Liver (tissue), 9 donors: ENCODE data around the gene SLC38A5. TPM values are rescaled to one million over a fixed set of nuclear protein-coding genes. Genes with fewer than 3 reads are reported as not detected.
A peak's percentile ranks its signal among the peaks of the same experiment; 100 is the strongest.

Experiments
- DNase-seq: peaks from one replicate; pipeline ENCODE4 v3.0.0-alpha.2; 2017; ENCODE audit warnings: low spot score
- H3K27ac ChIP-seq, 2 donors: one replicate each; pipeline ENCODE4 v1.7.0; 2013; ENCODE audit warnings: inconsistent platforms in 2 of 2, low read length in 2 of 2, control low read depth in 1 of 2, low read depth in 1 of 2, mild to moderate bottlenecking in 1 of 2
- H3K27me3 ChIP-seq, 4 donors: one replicate each; pipeline versions ENCODE4 v1.6.1 to v1.7.0; 2013; ENCODE audit warnings: low read length in 3 of 4, inconsistent platforms in 1 of 4, mild to moderate bottlenecking in 1 of 4, moderate library complexity in 1 of 4; ENCODE audit not compliant: control insufficient read depth in 4 of 4, insufficient read depth in 4 of 4
- H3K36me3 ChIP-seq, 4 donors: one replicate each; pipeline versions ENCODE4 v1.6.1 to v1.7.0; 2013; ENCODE audit warnings: low read length in 3 of 4, mild to moderate bottlenecking in 3 of 4, low read depth in 1 of 4, moderate library complexity in 1 of 4; ENCODE audit not compliant: control insufficient read depth in 4 of 4, insufficient read depth in 3 of 4
- H3K4me1 ChIP-seq, 4 donors: one replicate each; pipeline versions ENCODE4 v1.6.1 to v1.7.0; 2013; ENCODE audit warnings: low read length in 3 of 4, mild to moderate bottlenecking in 3 of 4, moderate library complexity in 1 of 4; ENCODE audit not compliant: control insufficient read depth in 4 of 4, insufficient read depth in 4 of 4
- H3K4me3 ChIP-seq, 3 donors: one replicate each; pipeline versions ENCODE4 v1.6.1 to v1.7.0; 2013; ENCODE audit warnings: low read length in 3 of 3, control low read depth in 1 of 3, low read depth in 1 of 3, mild to moderate bottlenecking in 1 of 3
- H3K9ac ChIP-seq, 2 donors: one replicate each; pipeline ENCODE4 v1.7.0; 2013; ENCODE audit warnings: low read length in 2 of 2, mild to moderate bottlenecking in 2 of 2, moderate library complexity in 2 of 2, control low read depth in 1 of 2, low read depth in 1 of 2
- H3K9me3 ChIP-seq, 4 donors: one replicate each; pipeline versions ENCODE4 v1.6.1 to v1.7.0; 2013; ENCODE audit warnings: low read length in 3 of 4; ENCODE audit not compliant: control insufficient read depth in 4 of 4
- EGR1 ChIP-seq, 2 donors: IDR thresholded peaks; 2 replicates each; pipeline ENCODE4 v1.6.1; 2016 to 2018; ENCODE audit warnings: antibody characterized with exemption in 2 of 2, low read depth in 2 of 2
- FOXA1 ChIP-seq: IDR thresholded peaks from 2 replicates; pipeline ENCODE4 v1.6.1; 2016; ENCODE audit warnings: antibody characterized with exemption
- FOXA2 ChIP-seq: IDR thresholded peaks from 2 replicates; pipeline ENCODE4 v1.6.1; 2016; ENCODE audit warnings: antibody characterized with exemption
- GABPA ChIP-seq, 2 donors: IDR thresholded peaks in 1 of 2; conservative IDR thresholded peaks in 1 of 2; 2 replicates each; pipeline ENCODE4 v1.6.1; 2016; ENCODE audit warnings: antibody characterized with exemption in 2 of 2, mild to moderate bottlenecking in 1 of 2, moderate library complexity in 1 of 2
- HNF4A ChIP-seq, 2 donors: conservative IDR thresholded peaks; 2 replicates each; pipeline ENCODE4 v1.6.1; 2016; ENCODE audit warnings: antibody characterized with exemption in 2 of 2, mild to moderate bottlenecking in 2 of 2
- HNF4G ChIP-seq: IDR thresholded peaks from 2 replicates; pipeline ENCODE4 v1.6.1; 2016; ENCODE audit warnings: antibody characterized with exemption
- NR2F2 ChIP-seq: IDR thresholded peaks from 2 replicates; pipeline ENCODE4 v1.6.1; 2016; ENCODE audit warnings: antibody characterized with exemption
- RAD21 ChIP-seq, 2 donors: IDR thresholded peaks; 2 replicates each; pipeline ENCODE4 v1.6.1; 2016; ENCODE audit warnings: antibody characterized with exemption in 2 of 2, mild to moderate bottlenecking in 2 of 2
- SP1 ChIP-seq: IDR thresholded peaks from 2 replicates; pipeline ENCODE4 v1.6.1; 2018; ENCODE audit warnings: antibody characterized with exemption, mild to moderate bottlenecking
- YY1 ChIP-seq: IDR thresholded peaks from 2 replicates; pipeline ENCODE4 v1.6.1; 2016; ENCODE audit warnings: antibody characterized with exemption, mild to moderate bottlenecking
- WGBS: extraction: QIAGEN DNeasy Blood & Tissue Kit; methylation state at CpG from one replicate; pipeline ENCODE4 v1.1.7; 2013; 5-methylcytosine and 5-hydroxymethylcytosine counted together
- polyA plus RNA-seq, 2 donors: library from polyadenylated mRNA; stranded (reverse) in 1 of 2; unstranded in 1 of 2; fragments of 200-250 nt in 1 of 2; fragments of >200 nt in 1 of 2; fragmentation: Nextera tagmentation in 1 of 2; extraction: Ambion mirVana in 1 of 2; gene quantifications; one replicate each; pipeline versions ENCODE4 v1.2.1 to v1.2.3, GENCODE V29; 2013 to 2015
- total RNA-seq, 2 donors: library from RNA; depleted of rRNA; stranded (reverse); fragments of >200 nt; gene quantifications; one replicate each; pipeline ENCODE4 v1.2.3, GENCODE V29; 2014
- TF ChIP-seq, protein P1 (sequence below): IDR thresholded peaks from 2 replicates; pipeline ENCODE4 v1.6.1; 2016; ENCODE audit warnings: antibody characterized with exemption
- TF ChIP-seq, protein P2 (sequence below): fragments of 150-350 bp; IDR thresholded peaks from 2 replicates; pipeline ENCODE4 v1.5.1; 2017; ENCODE audit warnings: improper control_type of control experiment, low read depth, low read length; ENCODE audit not compliant: missing input control
- TF ChIP-seq, protein P3 (sequence below): IDR thresholded peaks from 2 replicates; pipeline ENCODE4 v1.6.1; 2016; ENCODE audit warnings: antibody characterized with exemption
- TF ChIP-seq, protein P4 (sequence below): IDR thresholded peaks from 2 replicates; pipeline ENCODE4 v1.6.1; 2016; ENCODE audit warnings: antibody characterized with exemption
- TF ChIP-seq, protein P5 (sequence below): IDR thresholded peaks from 2 replicates; pipeline ENCODE4 v1.6.1; 2016; ENCODE audit warnings: antibody characterized with exemption, mild to moderate bottlenecking
- donor health status: healthy.
- donor health status: healthy.
- donor health status: healthy.
- donor health status: healthy.
- donor health status: healthy.

SLC38A5 gene
- total and polyA plus RNA-seq, 4 donors: 0.25 to 81.3 (median 0.45) TPM

DNA sequence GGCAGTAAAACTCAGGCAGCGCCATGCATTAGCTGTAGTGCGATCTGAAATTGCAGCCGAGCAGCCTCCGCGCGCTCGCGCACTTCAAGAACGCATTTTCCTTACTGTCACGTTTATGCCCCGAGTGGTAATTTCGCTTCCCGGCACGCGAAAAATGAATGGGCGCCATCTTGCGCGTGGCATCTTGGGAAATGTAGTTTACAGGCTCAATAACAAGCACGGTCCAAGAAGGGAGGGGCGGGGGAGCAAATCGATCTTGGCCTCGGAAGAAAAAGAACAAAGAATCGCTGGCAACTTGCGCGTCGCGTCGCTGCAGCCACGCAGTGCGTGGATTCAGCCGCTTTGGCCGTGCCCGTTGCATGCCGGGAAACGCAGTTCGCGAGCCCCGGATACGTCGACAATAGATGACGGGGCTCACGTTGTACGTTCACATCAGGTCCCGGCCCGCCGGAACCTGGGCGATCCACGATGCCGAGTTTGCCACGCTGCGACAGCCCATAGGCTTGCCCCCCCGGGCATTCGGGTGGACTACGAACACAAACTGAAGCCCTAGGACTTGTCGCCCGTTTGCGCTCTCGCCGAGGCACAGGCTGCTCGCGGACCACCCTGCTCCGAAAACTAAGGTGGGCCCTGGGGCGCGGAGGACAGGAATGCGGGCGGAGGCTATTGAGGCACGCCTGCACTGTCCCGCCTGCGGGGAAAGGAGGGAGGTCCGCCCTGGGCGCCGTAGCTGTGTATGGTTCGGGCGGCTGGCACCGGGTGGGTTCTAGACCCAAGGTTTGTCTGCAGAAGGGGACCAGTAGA, 5.9 kb upstream of the SLC38A5 start, which contains the start of gene FTSJ1 (continued):
- TF ChIP-seq, protein P1, sequence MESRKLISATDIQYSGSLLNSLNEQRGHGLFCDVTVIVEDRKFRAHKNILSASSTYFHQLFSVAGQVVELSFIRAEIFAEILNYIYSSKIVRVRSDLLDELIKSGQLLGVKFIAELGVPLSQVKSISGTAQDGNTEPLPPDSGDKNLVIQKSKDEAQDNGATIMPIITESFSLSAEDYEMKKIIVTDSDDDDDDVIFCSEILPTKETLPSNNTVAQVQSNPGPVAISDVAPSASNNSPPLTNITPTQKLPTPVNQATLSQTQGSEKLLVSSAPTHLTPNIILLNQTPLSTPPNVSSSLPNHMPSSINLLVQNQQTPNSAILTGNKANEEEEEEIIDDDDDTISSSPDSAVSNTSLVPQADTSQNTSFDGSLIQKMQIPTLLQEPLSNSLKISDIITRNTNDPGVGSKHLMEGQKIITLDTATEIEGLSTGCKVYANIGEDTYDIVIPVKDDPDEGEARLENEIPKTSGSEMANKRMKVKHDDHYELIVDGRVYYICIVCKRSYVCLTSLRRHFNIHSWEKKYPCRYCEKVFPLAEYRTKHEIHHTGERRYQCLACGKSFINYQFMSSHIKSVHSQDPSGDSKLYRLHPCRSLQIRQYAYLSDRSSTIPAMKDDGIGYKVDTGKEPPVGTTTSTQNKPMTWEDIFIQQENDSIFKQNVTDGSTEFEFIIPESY: peak; percentile 93
- peak in 1 of 2 donors; percentile 27 for TF ChIP-seq RAD21 (IDR thresholded peaks at IDR 0.05)
- TF ChIP-seq YY1: peak; percentile 99
- peak; percentile 36 for TF ChIP-seq FOXA1

DNA sequence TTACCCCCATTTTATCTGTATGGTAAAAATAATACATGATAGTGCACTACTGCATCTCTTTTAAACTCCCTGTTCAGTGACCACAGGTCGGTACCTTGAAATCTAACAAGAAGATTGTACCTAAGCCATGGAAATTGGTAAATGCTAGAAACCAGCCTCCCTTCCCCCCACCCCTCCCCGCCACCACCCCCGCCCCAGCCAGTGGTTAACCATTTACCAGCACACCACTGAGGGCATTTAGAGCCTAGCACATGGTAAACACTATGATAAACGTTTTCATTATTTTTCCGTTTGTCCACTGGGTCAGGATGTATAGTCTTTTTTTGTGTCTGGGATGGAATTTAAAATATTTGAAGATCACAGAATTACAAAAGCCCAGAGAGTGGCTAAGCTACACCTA, 5.2 kb upstream of the SLC38A5 start:
- peaks cover 0 to 3% (median 0%) of the 10 kb centered on the region in 4 donors for H3K36me3 ChIP-seq
- no peaks in the 10 kb centered on the region for H3K27me3 ChIP-seq
- H3K9ac ChIP-seq: peak overlapping the region; percentile 53 to 71
- no peak for TF ChIP-seq RAD21 (IDR thresholded peaks at IDR 0.05)
- TF ChIP-seq, protein P2, sequence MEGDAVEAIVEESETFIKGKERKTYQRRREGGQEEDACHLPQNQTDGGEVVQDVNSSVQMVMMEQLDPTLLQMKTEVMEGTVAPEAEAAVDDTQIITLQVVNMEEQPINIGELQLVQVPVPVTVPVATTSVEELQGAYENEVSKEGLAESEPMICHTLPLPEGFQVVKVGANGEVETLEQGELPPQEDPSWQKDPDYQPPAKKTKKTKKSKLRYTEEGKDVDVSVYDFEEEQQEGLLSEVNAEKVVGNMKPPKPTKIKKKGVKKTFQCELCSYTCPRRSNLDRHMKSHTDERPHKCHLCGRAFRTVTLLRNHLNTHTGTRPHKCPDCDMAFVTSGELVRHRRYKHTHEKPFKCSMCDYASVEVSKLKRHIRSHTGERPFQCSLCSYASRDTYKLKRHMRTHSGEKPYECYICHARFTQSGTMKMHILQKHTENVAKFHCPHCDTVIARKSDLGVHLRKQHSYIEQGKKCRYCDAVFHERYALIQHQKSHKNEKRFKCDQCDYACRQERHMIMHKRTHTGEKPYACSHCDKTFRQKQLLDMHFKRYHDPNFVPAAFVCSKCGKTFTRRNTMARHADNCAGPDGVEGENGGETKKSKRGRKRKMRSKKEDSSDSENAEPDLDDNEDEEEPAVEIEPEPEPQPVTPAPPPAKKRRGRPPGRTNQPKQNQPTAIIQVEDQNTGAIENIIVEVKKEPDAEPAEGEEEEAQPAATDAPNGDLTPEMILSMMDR: no peak
- TF ChIP-seq, protein P1: no peak
- TF ChIP-seq HNF4G: no peak
- TF ChIP-seq YY1: no peak
- no peak for TF ChIP-seq EGR1 (IDR thresholded peaks at IDR 0.05; ENCODE audit: low read depth in 2 of 2)
- no peak for TF ChIP-seq FOXA2
- TF ChIP-seq NR2F2: no peak
- no peak for TF ChIP-seq SP1
- no peaks in the 10 kb centered on the region for H3K9me3 ChIP-seq
- peaks cover 0 to 9% (median 6%) of the 10 kb centered on the region in 4 donors for H3K4me1 ChIP-seq
- peak overlapping the region; percentile 77 to 78 for H3K27ac ChIP-seq
- WGBS: 2% methylated on average over 5 of the region's 5 CpGs
- no peak for DNase-seq
- peak overlapping the region; percentile 73 to 90 (median 83) for H3K4me3 ChIP-seq

DNA sequence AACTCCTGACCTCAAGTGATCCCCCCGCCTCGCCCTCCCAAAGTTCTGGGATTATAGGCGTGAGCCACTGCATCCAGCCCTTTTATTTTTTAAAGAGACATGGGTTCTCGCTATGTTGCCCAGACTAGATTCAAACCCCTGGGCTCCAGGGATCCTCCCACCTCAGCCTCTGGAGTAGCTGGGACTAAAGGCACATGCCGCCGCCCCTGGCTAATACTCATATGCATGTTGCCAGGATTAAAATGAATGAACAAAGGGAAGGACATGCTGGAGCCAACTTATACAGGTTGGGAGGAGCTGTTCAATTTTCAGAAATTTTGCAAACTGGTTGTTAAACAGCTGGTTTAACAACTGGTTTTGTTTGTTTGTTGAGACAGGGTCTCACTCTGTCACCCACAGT, 4.5 kb upstream of the SLC38A5 start:
- no peaks in the 10 kb centered on the region for H3K9me3 ChIP-seq
- H3K9ac ChIP-seq: no peak overlapping the region
- DNase-seq: no peak
- H3K4me1 ChIP-seq: peaks cover 0 to 9% (median 6%) of the 10 kb centered on the region in 4 donors
- peaks cover 0 to 2% (median 0%) of the 10 kb centered on the region in 4 donors for H3K36me3 ChIP-seq
- H3K27me3 ChIP-seq: peaks cover 0 to 2% (median 0%) of the 10 kb centered on the region in 4 donors
- WGBS: 88% methylated on average over 6 of the region's 6 CpGs
- H3K4me3 ChIP-seq: no peak overlapping the region
- H3K27ac ChIP-seq: no peak overlapping the region
- TF ChIP-seq FOXA1 (no peak), RAD21 (IDR thresholded peaks at IDR 0.05) (no peak), HNF4A (conservative IDR thresholded peaks at IDR 0.05) (no peak), EGR1 (IDR thresholded peaks at IDR 0.05; ENCODE audit: low read depth in 2 of 2) (no peak), GABPA (IDR thresholded peaks at IDR 0.05 in 1 of 2, conservative IDR thresholded peaks at IDR 0.05 in 1 of 2) (no peak), YY1 (no peak), HNF4G (no peak)
- TF ChIP-seq, protein P1: no peak
- TF ChIP-seq, protein P3, sequence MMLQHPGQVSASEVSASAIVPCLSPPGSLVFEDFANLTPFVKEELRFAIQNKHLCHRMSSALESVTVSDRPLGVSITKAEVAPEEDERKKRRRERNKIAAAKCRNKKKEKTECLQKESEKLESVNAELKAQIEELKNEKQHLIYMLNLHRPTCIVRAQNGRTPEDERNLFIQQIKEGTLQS: no peak
- TF ChIP-seq, protein P4, sequence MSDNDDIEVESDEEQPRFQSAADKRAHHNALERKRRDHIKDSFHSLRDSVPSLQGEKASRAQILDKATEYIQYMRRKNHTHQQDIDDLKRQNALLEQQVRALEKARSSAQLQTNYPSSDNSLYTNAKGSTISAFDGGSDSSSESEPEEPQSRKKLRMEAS: no peak
- TF ChIP-seq, protein P5, sequence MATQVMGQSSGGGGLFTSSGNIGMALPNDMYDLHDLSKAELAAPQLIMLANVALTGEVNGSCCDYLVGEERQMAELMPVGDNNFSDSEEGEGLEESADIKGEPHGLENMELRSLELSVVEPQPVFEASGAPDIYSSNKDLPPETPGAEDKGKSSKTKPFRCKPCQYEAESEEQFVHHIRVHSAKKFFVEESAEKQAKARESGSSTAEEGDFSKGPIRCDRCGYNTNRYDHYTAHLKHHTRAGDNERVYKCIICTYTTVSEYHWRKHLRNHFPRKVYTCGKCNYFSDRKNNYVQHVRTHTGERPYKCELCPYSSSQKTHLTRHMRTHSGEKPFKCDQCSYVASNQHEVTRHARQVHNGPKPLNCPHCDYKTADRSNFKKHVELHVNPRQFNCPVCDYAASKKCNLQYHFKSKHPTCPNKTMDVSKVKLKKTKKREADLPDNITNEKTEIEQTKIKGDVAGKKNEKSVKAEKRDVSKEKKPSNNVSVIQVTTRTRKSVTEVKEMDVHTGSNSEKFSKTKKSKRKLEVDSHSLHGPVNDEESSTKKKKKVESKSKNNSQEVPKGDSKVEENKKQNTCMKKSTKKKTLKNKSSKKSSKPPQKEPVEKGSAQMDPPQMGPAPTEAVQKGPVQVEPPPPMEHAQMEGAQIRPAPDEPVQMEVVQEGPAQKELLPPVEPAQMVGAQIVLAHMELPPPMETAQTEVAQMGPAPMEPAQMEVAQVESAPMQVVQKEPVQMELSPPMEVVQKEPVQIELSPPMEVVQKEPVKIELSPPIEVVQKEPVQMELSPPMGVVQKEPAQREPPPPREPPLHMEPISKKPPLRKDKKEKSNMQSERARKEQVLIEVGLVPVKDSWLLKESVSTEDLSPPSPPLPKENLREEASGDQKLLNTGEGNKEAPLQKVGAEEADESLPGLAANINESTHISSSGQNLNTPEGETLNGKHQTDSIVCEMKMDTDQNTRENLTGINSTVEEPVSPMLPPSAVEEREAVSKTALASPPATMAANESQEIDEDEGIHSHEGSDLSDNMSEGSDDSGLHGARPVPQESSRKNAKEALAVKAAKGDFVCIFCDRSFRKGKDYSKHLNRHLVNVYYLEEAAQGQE: no peak
